Lung microvascular endothelial cell (primary cell): ENCODE data around the gene ST8SIA6. TPM values are rescaled to one million over a fixed set of nuclear protein-coding genes. Genes with fewer than 3 reads are reported as not detected.

Experiments
- total RNA-seq: library from RNA; depleted of rRNA; stranded (reverse); fragments of >200 nt; gene quantifications from 2 replicates; pipeline ENCODE4 v1.2.1, GENCODE V29; 2014

Gene ST8SIA6
- total RNA-seq, 1 donor from 2014 or later, result 0.20 TPM

Other genes starting within 250 kb of the ST8SIA6 start
- gene VIM, start 226.4 kb downstream of the ST8SIA6 start, total RNA-seq, result 2,898 and 3,955 TPM in 2 replicates
- gene HACD1, start 162.8 kb upstream of the ST8SIA6 start, total RNA-seq, result 17.5 and 23.1 TPM in 2 replicates
- gene STAM, start 189.6 kb upstream of the ST8SIA6 start, total RNA-seq, result 7.6 and 10.1 TPM in 2 replicates